Erythroblast (primary cell): ENCODE data around the gene SRGAP3.

Source experiments
- DNase-seq, 2 experiments: peaks; one replicate each; lab custom pipeline; 2025; lab: John Stamatoyannopoulos, UW
- GATA1 ChIP-seq: IDR thresholded peaks from 2 replicates; pipeline ENCODE4 v1.6.1; 2011; ENCODE audit warnings: low read depth, mild to moderate bottlenecking, control low read depth, low read length, moderate library complexity
- POLR2A ChIP-seq: IDR thresholded peaks from 2 replicates; pipeline ENCODE4 v1.6.1; 2011; ENCODE audit warnings: mild to moderate bottlenecking, low read length

Gene SRGAP3

DNA sequence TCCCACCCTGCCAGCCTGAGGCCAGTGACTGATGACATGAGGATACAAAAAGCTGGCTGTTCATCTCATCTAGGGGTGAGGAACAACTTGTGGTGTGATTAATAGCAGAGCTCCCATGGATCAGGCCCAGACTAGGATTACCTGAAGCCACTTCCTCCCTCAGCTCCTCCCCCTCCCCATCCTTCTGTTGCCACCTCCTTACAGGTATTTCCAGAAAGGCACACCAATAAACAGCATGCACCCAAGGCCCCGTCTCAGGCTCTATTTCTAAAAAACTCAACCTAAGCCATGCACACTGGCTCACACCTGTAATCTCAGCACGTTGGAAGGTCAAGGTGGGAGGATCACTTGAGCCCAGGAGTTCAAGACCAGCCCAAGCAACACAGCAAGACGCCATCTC lies 54.1 kb downstream of the SRGAP3 start:
- TF ChIP-seq POLR2A (no peak), GATA1 (no peak)
- DNase-seq: no peak

DNA sequence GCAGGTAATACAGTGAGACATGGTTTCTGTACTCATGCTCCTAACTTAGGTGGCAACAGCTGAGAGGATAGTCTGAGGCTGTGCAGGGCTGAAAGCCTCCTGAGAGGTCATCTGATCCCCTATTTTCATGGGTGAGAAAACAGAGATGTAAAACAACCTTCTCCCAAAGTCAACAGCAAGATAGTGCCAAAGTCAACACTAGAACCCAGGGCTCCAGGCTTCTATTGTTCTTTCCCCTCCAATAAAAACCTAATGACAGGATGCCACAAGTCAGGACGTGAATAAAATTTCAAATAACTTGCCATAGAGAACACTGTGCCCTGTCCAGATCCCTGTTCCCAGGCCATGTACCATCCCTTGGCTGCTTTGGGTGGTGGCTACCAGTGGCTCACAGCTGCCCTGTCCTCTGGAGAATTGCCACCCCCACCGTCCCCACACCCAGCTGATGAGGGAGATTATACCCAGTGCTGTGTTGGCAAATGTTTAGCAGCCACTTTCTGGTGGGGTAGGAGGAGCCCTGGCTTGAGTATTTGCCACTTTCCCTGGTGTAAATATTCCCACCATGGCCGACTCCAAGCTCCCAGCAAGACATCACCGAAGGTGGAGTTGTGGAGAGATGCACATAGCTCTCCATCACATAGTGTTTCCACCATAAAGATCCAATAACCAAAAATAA lies 54.8 kb downstream of the SRGAP3 start:
- DNase-seq: no peak
- TF ChIP-seq GATA1: no peak
- TF ChIP-seq POLR2A: no peak

DNA sequence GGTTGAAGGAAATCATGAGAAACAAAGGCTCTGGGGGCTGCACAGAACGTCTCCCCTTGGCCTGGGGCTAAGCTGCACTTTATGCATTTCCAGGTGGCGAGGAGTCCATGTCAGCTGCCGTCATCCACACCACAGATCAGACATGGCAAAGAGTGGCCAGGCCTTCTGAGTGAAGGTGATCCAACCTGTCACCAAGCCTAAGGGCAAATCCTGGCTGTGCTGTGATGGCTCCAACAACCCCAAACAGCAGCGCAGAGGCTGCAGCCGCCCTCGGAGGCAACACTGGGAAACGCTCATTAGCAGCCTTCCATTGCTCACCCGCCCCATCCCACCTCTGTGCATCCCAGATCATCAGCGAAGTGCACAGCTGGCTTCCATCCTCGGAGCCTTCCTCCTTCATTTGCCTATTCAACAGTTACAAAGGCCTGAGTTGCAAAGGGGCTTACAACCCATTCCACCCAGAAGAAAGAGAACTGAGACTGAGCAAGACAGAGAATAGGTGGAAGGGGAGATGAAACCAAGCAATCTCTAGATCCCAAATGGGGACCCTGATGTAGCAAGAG lies 55.7 kb downstream of the SRGAP3 start:
- DNase-seq: no peak
- no peak for TF ChIP-seq POLR2A
- no peak for TF ChIP-seq GATA1

DNA sequence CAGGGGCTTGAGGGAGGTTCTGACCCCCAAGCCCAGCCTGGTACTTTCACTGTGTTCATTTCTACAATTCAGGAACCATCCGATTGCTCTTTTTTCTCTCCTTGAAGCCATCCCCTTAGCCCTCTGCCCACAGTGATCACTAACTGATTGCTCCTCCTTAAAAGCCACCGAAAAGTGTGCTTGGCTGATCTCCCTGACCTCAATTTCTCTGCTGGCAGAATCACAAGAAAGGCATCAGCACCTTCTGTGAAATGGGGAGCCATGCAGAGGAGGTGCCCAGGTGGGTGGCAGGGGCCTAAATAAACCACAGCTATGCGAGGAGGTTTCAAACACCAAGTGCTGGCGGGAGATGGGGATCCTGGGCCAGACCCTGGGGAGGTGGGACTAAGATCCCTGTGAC lies 56.2 kb downstream of the SRGAP3 start:
- TF ChIP-seq GATA1: no peak
- DNase-seq: no peak

DNA sequence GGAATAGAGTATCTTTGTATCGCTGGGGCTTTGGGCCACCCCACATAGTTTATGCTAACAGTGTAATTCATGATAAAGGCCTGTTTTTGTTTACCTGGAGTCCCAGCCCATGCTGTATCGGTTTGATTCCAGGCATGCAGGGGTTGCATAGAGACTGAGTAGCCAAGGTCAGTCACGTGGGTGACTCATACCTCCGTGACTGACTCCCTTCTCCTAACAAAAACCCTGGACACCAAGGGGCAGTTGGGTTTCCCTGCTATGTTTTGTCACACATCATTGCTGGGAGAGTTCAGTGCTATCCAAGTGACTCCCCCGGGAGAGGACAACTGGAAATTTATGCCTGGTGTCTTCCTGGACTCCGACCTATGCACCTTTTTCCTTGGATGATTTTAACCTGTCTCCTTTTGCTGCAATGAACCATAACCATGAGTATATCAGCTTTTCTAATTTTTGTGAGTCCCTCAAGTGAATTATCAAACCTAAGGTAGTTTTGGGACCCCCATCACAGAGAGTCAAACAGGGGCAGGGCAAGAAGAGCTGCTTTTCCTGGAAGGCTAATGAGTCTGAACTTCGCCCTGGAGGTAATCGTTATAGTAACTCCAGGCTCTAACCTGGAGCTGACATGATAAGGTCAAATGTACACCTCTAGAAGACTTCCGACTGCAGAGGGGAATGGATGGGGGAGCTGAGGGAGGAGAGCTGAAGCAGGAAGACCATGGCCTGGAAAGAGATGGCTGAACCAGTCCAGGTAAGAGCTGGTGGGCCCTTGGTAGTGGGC lies 57.0 kb downstream of the SRGAP3 start:
- TF ChIP-seq POLR2A: no peak
- TF ChIP-seq GATA1: no peak
- DNase-seq: no peak

DNA sequence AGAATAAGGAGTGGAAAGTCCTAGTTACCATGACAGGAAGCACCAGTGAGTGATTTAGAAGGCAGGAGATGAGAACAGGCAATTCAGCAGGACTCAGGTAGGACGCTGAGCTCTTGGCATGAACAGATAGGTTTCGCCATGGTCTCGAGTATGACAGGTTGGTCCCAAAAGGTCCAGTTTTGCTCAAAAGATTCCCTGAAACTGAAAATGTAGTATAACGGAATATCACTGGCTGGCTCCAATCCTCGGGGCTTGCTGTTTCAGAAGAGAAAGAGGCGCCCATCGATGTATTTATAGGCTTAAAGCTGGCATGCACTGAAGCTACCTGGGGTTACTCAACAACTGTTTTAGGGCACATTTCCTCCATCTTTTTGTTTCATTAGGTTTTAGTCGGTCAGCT lies 59.2 kb downstream of the SRGAP3 start:
- no peak for TF ChIP-seq GATA1
- TF ChIP-seq POLR2A: no peak
- DNase-seq: no peak

DNA sequence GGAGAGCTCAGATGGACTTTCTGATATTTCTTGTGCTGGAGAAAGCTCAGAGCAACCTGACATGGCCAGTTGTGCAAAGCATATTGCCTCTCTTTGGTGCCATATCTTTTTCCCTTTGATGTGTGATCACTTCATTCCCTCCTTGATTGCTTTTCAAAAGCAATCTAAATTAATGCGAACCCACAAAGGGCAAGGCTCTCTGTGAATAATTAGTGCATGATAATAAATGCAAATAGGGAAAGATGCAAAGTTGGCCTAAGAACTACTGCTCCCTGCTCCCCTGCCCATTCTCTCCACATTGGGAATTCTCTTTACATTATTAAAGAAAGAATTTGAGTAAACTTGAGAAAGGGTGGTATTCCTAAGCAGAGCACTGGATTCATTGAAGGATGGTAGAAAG lies 60.9 kb downstream of the SRGAP3 start:
- no peak for DNase-seq
- no peak for TF ChIP-seq GATA1
- no peak for TF ChIP-seq POLR2A

DNA sequence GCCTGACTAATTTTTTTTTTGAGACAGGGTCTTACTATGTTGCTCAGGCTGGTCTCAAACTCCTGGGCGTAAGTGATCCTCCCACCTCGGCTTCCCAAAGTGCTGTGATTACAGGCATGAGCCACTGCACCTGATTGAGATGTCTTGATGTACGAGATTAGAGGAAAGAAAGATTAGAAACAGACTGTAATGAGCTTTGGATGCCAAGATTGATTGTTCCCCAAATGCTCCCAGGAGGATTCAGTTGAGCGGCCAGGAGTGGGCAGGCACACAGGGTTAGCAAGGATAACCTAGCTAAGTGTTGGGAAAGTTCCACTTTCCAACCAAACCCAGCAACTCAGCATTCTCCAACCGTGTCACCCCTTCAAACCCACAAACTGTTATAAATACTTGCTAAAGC lies 63.7 kb downstream of the SRGAP3 start:
- TF ChIP-seq POLR2A: no peak
- no peak for TF ChIP-seq GATA1
- no peak for DNase-seq

DNA sequence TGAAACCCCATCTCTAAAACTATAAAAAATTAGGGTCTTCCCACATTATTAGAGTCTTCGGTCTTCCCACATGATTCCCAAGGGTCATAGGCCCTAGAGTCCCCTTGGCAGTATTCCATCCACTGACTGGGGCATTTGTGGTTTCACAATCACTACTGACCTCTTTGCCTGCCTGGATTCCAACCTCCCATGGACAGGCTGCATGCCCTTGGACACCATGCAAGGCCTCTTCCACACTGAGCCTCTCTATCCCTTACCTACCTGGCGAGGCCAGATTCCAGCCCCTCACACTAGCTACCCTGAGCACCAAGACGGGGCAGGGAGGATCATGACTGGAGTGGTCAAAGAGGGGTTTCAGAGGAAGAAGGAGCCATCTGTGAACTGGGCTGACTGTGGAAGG lies 64.4 kb downstream of the SRGAP3 start:
- no peak for DNase-seq
- TF ChIP-seq POLR2A (no peak), GATA1 (no peak)

DNA sequence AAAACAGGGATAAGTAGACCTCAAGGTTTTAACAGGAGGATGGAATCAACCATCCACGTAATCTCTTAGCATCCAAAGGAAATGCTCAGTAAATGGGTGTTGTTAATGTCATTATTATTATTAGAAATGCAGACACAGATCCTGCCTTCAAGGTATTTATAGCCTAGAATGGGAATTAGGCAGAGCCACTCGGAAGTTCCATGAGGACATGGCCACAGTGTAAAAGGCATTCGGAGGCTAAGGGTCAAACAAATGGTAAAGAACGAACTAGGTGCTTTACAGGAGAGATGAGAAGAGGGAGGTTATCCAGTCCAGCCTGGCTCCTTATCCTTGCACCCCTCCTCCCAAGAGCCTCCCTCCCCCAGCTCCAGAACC lies 65.0 kb downstream of the SRGAP3 start:
- TF ChIP-seq POLR2A: no peak
- no peak for TF ChIP-seq GATA1
- DNase-seq: no peak

DNA sequence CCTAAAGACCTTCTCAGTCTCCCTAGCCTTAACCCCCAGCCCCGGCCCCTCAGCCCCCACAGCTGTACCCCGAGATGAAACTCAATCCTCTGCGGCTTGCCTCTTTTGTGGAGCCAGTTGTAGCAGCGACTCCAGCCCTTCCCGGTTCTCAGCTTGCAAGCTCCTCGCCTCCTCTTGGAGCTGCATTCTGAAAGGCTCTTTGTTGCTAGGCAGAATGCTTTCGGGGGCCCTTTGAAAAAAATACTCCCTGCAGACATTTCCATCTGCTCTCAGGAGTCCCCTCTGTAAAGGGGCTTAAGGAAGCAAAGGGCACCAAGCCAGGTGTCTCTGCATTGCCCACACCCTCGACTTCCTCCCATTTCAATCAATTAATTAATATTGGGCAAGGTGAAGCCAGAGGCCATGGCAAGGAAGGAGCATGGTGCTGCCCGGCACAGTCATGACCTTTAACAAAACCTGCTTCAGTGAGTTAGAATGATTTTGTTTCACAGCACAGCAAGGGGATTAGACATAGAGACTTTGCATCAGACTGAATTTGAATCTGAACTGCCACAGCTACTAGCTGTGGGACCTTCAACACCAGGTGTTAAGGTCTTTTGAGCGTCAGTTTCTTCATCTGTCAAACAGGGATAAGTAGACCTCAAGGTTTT lies 65.5 kb downstream of the SRGAP3 start:
- TF ChIP-seq GATA1 (no peak), POLR2A (no peak)
- no peak for DNase-seq

DNA sequence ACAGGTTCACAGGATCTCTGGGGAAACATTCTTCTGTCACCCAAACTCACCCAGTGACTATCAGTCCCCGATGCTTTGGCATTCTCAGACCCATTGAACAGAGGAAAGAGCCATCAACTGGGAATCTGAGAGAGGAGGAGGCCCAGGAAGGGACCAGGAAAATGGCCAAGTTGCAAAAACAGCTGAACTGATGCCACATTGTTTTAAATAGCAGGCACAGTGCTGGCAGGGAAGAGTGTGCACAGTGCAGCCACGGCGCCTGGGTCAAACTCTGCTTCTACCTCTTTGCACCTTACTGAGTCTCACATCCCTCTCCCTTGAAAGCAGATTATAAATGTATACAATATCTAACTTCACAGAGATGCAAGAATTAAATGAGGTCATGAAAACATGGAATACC lies 66.4 kb downstream of the SRGAP3 start:
- no peak for DNase-seq
- TF ChIP-seq POLR2A (no peak), GATA1 (no peak)

DNA sequence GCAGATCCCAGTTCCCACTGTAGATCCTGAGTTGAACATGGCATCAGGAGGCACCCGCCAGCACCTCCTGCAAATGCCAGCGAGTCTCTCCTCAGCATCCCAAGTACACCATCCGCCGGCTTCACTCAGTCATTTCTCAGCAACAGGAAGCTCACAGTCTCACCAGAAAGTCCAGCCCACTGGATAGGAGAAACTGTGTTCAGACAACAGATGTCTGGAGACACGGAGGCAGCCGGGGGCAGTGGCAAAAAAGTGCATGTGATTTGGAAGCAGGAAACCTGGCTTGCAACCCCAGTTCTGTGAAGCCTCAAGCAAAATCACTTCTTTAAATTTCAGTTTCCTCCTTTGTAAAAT lies 68.7 kb downstream of the SRGAP3 start:
- TF ChIP-seq POLR2A (no peak), GATA1 (no peak)
- DNase-seq: no peak
